Lower lobe of right lung (tissue), 2 donors: Measurements from ENCODE around the gene FADS3. TPM values are rescaled to one million over a fixed set of nuclear protein-coding genes. Genes with fewer than 3 reads are reported as not detected.
A peak's percentile ranks its signal among the peaks of the same experiment; 100 is the strongest.

Source experiments
- ATAC-seq, 2 donors: fragments of 200-7000 bp; cut with Tn5 transposase; one replicate each; pipeline ENCODE4 v1.9.1; 2020 to 2022; ENCODE audit warnings: mild to moderate bottlenecking in 2 of 2, moderate library complexity in 2 of 2
- DNase-seq: peaks from one replicate; pipeline ENCODE4 v3.0.0-alpha.2; 2020
- H3K27ac ChIP-seq: fragments of 200-600 bp; one replicate; pipeline ENCODE4 v1.8.0; 2022
- H3K27me3 ChIP-seq: fragments of 200-600 bp; one replicate; pipeline ENCODE4 v1.8.0; 2022; ENCODE audit warnings: low read depth
- H3K36me3 ChIP-seq: fragments of 200-600 bp; one replicate; pipeline ENCODE4 v1.8.0; 2022; ENCODE audit warnings: mild to moderate bottlenecking
- H3K4me1 ChIP-seq: fragments of 200-600 bp; one replicate; pipeline ENCODE4 v1.8.0; 2022
- H3K4me3 ChIP-seq: fragments of 200-600 bp; one replicate; pipeline ENCODE4 v1.8.0; 2022; ENCODE audit warnings: mild to moderate bottlenecking
- H3K9me3 ChIP-seq: fragments of 200-600 bp; one replicate; pipeline ENCODE4 v1.8.0; 2022
- CTCF ChIP-seq: fragments of 200-600 bp; IDR thresholded peaks from one replicate; pipeline ENCODE4 v1.8.0; 2022; ENCODE audit warnings: antibody characterized with exemption, mild to moderate bottlenecking
- intact Hi-C: fragments of 100-400 bp; cut with DNase I; formaldehyde crosslinking; loops from one replicate; pipeline ENCODE4 v1.11.0; 2022
- total RNA-seq: library from RNA; stranded (reverse); fragmentation: NEBNext Ultra II Directional; extraction: Animal tissue kit (Norgen Biotek cat#: 25700); gene quantifications from one replicate; pipeline ENCODE4 v1.2.1, GENCODE V29; 2021
- donor health status: DM: no; HTN: yes; CAD: no; lungs with severe emphysema.

Gene FADS3
- total RNA-seq, 1 donor from 2014 or later, result 50.1 TPM

- H3K27ac ChIP-seq, result peak overlapping the region; percentile 82
Observed at GRCh38 chr11:61922539-61922938, 31.2 kb upstream of the FADS3 start.

GRCh38 chr11:61921446-61921845 lies 30.1 kb upstream of the FADS3 start:
- no peak for DNase-seq
- Histone ChIP-seq H3K27me3 (peaks cover 24% of the 10 kb centered on the region), H3K9me3 (no peaks in the 10 kb centered on the region), H3K36me3 (no peaks in the 10 kb centered on the region), H3K4me1 (peaks cover 39% of the 10 kb centered on the region), H3K4me3 (no peak overlapping the region), H3K27ac (no peak overlapping the region)
- intact Hi-C loops, result no loop called here
- no peak for ATAC-seq
- no peak for TF ChIP-seq CTCF

More at GRCh38 chr11:61922539-61922938, 31.2 kb upstream of the FADS3 start:
- TF ChIP-seq CTCF, result no peak
- H3K4me3 ChIP-seq, result no peak overlapping the region
- no peaks in the 10 kb centered on the region for H3K9me3 ChIP-seq
- no peaks in the 10 kb centered on the region for H3K36me3 ChIP-seq
- H3K4me1 ChIP-seq, result peaks cover 39% of the 10 kb centered on the region
- DNase-seq (peak; percentile 72), ATAC-seq (peak; percentile 68 to 73)
- intact Hi-C loops, result no loop called here
- peaks cover 17% of the 10 kb centered on the region for H3K27me3 ChIP-seq

GRCh38 chr11:61919705-61920631 lies 28.6 kb upstream of the FADS3 start:
- H3K27ac ChIP-seq, result peak overlapping the region; percentile 56
- intact Hi-C loops, result no loop called here
- H3K36me3 ChIP-seq, result no peaks in the 10 kb centered on the region
- H3K4me1 ChIP-seq, result peaks cover 39% of the 10 kb centered on the region
- peaks cover 28% of the 10 kb centered on the region for H3K27me3 ChIP-seq
- ATAC-seq (no peak), DNase-seq (no peak)
- TF ChIP-seq CTCF, result no peak
- no peak overlapping the region for H3K4me3 ChIP-seq
- no peaks in the 10 kb centered on the region for H3K9me3 ChIP-seq

GRCh38 chr11:61918938-61919704 lies 27.8 kb upstream of the FADS3 start:
- peaks cover 28% of the 10 kb centered on the region for H3K27me3 ChIP-seq
- no peaks in the 10 kb centered on the region for H3K9me3 ChIP-seq
- no peak overlapping the region for H3K4me3 ChIP-seq
- ATAC-seq, result no peak
- peak overlapping the region; percentile 56 for H3K27ac ChIP-seq
- no peak for DNase-seq
- peaks cover 36% of the 10 kb centered on the region for H3K4me1 ChIP-seq
- no peaks in the 10 kb centered on the region for H3K36me3 ChIP-seq
- TF ChIP-seq CTCF, result no peak
- intact Hi-C loops, result no loop called here

- TF ChIP-seq CTCF, result no peak
- intact Hi-C loops, result no loop called here
- DNase-seq (no peak), ATAC-seq (no peak)
- Histone ChIP-seq H3K27ac (peak overlapping the region; percentile 56), H3K4me3 (no peak overlapping the region), H3K36me3 (no peaks in the 10 kb centered on the region), H3K27me3 (peaks cover 28% of the 10 kb centered on the region), H3K9me3 (no peaks in the 10 kb centered on the region), H3K4me1 (peaks cover 29% of the 10 kb centered on the region)
Observed at GRCh38 chr11:61918251-61918937, 27.0 kb upstream of the FADS3 start.
